WI38 (cell line): ENCODE measurements around the gene ADGRF1.

Source experiments
- H3K4me3 ChIP-seq: 2 replicates; pipeline ENCODE4 v1.5.1; 2011; ENCODE audit warnings: low read depth, mild to moderate bottlenecking, control low read depth, low read length
- TF ChIP-seq, protein P1 (sequence below): IDR thresholded peaks from 2 replicates; pipeline ENCODE4 v1.5.1; 2012; ENCODE audit warnings: low read depth, mild to moderate bottlenecking, control low read depth, low read length

Gene ADGRF1

DNA sequence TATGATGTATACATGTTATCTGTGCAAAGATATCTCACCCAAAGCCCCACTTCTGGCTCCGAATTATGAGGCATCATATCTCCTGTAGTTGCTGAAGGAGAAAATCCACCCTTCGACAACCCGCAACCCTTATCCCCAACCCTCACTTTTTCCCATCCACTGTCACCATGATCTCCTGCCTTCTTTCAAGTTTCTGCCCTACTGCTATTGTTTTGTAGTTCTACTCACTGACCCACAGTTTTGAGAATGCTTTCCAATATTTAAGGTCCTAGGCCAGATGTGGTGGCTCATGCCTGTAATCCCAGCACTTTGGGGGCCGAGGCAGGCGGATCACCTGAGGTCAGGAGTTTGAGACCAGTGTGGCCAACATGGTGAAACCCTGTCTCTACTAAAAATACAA lies 22.2 kb downstream of the ADGRF1 start:
- TF ChIP-seq, protein P1, sequence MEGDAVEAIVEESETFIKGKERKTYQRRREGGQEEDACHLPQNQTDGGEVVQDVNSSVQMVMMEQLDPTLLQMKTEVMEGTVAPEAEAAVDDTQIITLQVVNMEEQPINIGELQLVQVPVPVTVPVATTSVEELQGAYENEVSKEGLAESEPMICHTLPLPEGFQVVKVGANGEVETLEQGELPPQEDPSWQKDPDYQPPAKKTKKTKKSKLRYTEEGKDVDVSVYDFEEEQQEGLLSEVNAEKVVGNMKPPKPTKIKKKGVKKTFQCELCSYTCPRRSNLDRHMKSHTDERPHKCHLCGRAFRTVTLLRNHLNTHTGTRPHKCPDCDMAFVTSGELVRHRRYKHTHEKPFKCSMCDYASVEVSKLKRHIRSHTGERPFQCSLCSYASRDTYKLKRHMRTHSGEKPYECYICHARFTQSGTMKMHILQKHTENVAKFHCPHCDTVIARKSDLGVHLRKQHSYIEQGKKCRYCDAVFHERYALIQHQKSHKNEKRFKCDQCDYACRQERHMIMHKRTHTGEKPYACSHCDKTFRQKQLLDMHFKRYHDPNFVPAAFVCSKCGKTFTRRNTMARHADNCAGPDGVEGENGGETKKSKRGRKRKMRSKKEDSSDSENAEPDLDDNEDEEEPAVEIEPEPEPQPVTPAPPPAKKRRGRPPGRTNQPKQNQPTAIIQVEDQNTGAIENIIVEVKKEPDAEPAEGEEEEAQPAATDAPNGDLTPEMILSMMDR, result no peak
- H3K4me3 ChIP-seq, result no peak overlapping the region

DNA sequence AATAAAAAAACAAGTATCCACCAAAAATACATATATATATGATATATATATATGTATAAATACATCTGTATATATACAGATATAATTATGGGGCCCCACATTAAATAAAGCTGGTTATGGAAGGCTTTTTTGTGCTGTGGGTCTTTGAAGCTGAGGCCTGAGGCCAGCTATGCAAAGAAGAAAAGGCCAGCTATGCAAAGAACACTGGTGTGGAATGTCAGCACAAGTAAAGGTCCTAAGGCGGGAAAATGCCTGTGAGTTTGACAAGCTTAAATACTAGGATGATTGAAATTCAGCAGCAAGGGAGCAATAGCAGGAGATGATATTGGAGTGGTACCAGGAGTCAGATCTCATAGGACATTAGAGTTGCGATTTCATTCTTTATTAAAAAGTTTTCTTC lies 25.2 kb downstream of the ADGRF1 start:
- TF ChIP-seq, protein P1, result no peak
- no peak overlapping the region for H3K4me3 ChIP-seq

DNA sequence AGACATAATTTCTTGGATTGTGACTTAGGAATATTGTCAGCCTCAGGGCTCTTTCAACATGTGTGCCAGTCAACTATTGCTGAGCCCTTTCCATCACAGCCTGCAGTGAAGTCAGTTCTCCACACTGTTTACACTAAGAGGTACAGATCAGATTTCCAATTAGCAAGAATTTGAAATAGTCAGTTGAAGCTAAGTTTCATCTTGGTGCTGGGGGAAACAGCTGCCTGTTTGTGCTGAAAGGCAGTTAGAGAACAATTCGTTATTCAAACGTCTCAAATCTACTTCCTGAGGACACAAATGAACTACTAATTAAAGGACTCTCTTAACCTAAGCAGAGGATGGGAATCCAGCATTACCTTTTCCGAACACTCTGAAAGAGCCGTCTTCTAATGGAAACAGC lies 25.9 kb downstream of the ADGRF1 start:
- TF ChIP-seq, protein P1, result no peak
- no peak overlapping the region for H3K4me3 ChIP-seq

DNA sequence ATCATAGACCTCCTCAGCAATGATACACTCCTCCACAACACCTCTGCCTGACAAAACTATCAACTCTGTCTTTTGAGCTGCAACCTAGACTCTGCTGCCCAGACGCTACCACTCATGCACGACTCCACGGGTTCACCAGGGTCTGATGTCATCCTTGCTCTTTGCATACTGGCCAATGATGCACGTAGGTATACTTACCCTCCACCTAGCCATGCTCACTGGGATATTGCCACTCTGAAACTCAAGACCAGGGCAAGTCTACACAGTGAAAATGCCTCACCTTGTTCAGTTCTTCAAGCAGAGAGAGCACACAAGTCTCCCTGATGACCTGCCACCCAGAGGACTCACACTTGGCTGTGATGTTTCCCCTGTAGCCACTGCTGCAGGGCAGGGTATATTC lies 27.7 kb downstream of the ADGRF1 start:
- TF ChIP-seq, protein P1, result no peak
- no peak overlapping the region for H3K4me3 ChIP-seq

DNA sequence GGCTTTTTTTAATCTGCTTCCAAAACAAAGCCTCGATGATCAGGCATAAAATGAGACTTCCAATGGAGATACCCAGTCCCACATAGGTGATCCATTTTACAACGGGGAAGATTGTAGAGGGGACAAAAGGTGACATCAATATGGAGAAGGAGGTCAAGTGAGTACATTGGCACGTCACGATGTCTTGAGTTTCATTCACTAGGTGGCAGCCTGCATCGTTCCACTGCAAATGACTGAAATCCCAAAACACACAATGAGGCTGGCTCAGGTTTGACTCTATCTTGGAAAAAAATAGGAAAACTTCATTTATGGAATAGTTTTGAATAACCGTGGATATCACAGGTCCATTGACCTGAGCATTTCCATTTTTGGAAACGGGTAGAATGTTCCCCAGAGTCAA lies 32.5 kb downstream of the ADGRF1 start:
- H3K4me3 ChIP-seq, result no peak overlapping the region
- TF ChIP-seq, protein P1, result no peak

DNA sequence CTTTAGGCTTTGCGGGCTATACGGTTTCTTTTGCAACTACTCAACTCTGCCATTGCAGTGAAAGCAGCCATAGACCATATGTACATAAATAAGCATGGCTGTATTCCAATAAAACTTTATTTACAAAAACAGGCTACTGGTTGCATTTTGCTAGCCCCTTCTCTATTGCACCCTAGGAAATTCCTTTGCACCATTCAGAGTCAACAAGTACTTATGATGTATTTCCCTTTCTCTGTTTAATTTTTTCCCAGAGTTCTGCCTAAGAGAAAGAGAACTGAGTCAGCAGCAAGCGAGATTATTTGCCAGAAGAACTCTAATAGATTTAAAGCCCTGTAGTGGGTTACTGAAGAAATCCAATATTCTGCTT lies 33.8 kb downstream of the ADGRF1 start:
- TF ChIP-seq, protein P1, result no peak
- H3K4me3 ChIP-seq, result no peak overlapping the region

DNA sequence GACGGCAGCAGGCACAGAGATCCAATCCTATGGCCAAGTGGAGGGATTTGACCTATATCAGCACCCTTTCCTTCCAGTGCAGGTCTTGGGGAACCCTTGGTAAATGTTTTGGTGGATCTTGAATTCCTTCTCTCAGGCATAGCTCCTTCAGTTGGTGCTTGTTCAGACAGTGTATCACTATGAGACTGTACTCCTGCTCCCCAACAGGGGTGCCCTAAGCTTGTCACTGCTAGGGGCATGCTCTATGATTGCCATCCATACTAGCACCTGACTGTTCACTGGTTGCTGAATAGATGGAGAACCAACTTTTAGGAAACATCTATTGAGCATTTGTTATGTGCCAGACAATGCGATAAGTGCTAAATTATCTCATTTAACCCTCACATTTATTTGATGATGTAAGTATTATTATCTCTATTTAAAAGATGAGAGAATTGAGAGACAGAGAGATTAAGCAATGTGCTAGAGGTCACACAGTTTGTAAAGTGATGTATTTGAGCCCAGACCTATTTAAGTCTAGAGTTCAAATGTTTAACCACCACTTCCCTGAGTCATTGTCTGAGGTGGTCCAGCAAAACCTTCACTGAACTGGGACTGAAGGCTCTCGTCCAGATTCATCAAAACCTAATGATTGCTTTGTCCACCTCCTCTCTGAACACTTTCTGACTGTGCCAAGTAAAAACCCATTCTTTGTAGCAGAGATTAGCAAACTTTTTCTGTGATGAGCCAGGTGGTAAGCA lies 34.3 kb downstream of the ADGRF1 start:
- TF ChIP-seq, protein P1, result no peak
- H3K4me3 ChIP-seq, result no peak overlapping the region
